GM19467 (cell line): Measurements from ENCODE around the gene CLCNKB.

Source experiments
- ATAC-seq: cut with Tn5 transposase; IDR thresholded peaks from one replicate; pipeline ENCODE4 v1.9.1; 2021; ENCODE audit warnings: mild to moderate bottlenecking, moderate library complexity; ENCODE audit not compliant: unreplicated experiment

The CLCNKB gene

DNA sequence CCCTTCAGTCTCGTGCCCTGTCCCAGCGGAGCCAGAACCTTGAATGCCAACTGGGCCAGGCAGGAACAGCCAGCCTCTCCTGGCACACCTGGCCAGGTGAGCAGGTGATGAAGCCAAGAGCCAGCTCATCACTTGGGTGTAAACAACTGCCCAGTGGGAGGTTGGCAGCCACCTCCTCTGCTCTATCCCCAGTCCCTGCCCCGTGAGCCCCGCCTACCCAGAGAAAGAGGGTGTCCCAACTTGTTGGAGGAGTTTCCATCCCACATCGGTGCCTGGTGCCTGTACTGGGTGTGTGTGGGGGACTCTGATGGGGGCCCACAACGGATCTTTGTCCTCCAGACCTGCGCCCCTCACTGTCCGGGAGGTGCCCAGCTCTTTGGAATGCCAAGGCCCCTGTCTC, 47.7 kb downstream of the CLCNKB start:
- ATAC-seq = no peak

DNA sequence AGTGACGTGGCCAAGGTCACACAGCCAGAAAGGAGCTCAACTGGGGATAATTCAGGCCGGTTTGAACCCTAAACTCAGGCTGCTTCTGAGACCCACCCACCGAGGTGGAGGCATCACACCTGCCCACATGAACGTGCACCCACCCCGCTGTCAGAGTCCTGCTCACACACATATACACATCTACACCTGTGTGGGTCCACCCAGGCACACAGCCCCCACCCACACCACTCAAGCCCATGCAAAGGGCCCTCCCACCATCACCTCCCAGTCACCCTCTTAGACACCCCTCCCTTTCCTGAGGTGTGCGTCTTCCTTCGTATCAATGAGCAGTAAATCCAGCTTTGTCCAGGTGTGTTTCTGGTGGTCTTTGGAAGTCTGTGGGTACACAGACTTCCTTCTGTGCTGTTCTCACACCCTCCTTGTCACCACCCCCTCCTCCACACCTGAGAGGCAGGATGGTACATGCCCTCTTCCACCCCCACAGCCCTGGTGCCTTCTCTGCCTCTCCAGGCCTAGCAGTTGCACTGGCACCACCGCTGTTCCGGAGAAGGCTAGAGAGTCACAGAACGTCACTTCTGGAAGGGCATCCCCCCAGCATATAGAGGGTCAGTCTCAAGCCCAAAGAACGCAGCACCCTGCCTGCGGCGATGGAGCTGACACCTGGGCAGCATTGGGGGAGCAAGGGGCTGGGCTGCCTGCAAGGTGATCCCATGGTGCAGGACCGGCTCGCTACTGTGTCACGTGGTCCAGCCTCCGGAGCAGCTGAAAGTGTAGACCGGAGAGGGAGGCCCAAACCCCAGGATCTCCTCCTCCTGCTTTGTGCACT, 48.7 kb downstream of the CLCNKB start:
- no peak for ATAC-seq

DNA sequence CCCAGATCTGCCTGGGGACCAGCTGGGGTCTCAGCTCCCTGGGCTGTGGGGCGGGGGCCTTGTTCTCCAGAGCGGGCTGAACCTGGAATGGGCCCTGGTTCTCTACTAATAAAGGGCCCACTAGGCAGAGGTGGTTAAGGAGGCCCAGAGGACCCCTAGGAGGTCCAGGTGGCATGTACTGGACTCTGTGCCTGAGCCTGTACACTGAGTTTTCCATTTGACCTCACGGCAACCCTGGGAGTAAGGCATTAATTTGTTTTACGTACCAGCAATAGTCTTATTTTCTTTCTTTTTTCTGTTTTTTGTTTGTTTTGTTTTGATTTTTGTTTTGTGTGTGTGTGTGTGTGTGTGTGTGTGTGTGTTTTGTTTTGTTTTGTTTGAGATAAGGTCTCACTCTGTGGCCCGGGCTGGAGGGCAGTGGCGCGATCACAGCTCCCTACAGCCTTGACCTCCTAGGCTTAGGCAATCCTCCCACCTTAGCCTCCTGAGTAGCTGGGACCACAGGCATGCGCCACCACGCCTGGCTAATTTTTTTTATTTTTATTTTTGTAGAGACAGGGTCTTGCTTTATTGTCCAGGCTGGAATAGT, 49.4 kb downstream of the CLCNKB start:
- no peak for ATAC-seq

DNA sequence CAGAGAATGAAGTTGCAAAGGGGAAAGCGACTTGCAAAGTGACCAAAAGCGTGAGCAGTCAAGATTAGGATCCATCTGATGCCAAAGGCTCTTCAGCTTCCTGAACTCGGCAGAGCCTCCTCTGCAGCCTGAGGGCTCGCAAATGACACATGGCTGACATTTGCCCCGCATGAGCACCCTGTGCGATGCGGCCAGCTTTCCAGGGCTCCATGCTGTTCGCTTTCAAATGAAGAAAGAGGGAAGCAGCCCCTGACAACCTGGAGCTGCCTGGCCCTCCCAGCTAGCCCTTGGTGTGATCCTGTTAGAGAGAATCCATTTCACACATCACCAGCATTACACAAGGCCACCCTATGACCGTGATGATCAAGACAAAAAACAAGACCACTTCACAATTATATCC, 50.0 kb downstream of the CLCNKB start:
- no peak for ATAC-seq

DNA sequence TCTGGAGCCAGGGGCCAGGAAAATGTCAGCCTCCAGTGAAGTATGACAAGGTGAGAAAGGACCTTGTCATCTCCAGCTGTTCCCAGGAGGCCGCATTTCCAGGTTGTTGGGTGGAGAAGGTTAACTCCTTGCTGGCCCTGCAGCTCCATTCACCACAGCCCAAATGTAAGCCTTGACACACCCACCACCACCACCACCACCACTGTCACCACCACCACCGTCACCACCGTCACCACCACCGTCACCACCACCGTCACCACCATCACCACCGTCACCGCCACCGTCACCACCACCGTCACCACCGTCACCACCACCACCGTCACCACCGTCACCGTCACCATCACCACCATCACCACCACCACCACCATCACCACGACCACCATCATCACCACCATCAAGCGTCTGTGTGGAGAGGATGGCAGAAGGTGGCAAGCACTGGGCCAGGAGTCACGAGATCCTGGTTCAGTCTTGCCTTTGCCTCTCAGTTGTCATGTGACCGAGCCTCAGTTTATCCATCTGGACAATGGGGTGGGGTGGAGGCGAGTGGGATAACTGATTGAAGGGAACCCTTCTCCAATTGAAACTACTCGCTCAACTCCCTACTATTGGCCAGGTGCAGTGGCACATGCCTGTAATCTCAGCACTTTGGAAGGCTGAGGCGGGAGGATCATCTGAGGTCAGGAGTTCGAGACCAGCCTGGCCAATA, 51.0 kb downstream of the CLCNKB start:
- ATAC-seq = no peak

DNA sequence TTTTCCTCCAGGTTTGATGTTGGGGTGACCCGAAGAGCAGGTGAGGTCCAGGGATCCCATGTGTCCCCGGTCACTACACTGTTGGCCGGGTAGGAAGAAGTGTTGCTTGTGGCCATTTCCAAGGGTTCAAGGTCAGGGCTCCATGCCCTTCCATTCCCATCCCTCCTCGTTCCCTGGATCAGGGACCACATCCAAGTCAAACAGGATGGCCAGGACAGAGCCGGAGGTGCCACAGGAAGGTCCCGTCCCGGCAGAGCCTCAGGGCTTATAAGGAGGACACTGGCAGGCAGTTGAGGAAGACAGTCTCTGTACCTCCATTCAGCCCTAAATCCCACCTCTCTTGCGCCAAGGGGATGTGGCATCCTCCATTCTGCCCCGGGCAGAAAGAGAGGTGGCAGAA, 51.9 kb downstream of the CLCNKB start:
- ATAC-seq = no peak

DNA sequence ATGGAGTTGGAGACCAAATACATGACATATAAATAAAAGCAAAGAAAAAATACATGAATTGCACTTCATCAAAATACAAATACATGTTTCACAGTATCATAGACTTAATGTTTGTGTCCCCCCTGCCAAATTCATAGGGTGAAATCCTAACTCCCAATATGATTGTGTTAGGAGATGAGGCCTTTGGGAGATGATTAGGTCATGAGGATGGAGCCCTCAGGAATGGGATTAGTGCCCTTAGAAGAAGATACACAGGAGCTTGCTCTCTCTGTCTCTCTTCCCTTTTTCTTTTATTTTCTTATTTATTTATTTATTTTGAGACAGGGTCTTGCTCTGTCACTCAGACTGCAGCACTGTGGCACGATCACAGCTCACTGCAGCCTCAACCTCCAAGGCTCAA, 55.8 kb downstream of the CLCNKB start:
- no peak for ATAC-seq

DNA sequence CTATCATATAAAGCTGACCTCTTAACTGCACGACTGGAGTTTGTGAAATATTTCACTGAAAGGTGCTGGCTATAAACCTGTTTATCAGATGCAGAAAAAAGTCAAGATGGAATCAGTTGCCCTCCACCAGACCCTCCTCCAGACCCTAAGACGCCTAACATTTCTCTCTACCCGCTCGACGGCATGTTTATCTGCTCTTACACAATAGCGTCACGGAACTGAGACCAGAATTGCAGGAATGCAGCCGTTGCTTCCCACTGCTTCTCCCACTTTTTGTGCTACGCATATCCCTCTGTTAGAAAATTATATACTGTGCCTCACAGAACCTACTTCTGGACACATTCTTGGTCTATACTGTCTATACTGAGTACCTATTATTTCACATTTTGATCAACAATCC, 58.0 kb downstream of the CLCNKB start:
- ATAC-seq = no peak
